Limb (tissue), 2 donors: ENCODE data around the gene PPP1R10.
"Not testable (repeated sequence)": the region's sequence is repeated elsewhere in the genome, so short reads cannot be mapped to it uniquely, and the experiment has no call there.

Experiments used
- DNase-seq, 2 donors: peaks; one replicate each; pipeline ENCODE4 v3.0.0-alpha.2; 2016; ENCODE audit errors: extremely low spot score in 2 of 2

PPP1R10 gene

GRCh38 chr6:30616811-30617564, at the start of gene PPP1R10:
Gene PPP1R10 (minus strand): TSS chr6:30617243. CDS start chr6:30609944, 7,299 bp downstream.
- DNase-seq: peak; percentile 98 to 100

GRCh38 chr6:30666300-30666699, 49.3 kb upstream of the PPP1R10 start:
- DNase-seq: not testable (repeated sequence)

GRCh38 chr6:30664994-30665767, 48.1 kb upstream of the PPP1R10 start:
- DNase-seq: no peak

- not testable (repeated sequence) for DNase-seq
Measured at GRCh38 chr6:30657922-30658321, 40.9 kb upstream of the PPP1R10 start.

- DNase-seq: no peak
Measured at GRCh38 chr6:30657454-30657853, 40.4 kb upstream of the PPP1R10 start.

GRCh38 chr6:30656513-30656912, 39.5 kb upstream of the PPP1R10 start:
- DNase-seq: no peak

GRCh38 chr6:30655743-30656094, 38.7 kb upstream of the PPP1R10 start:
- DNase-seq: no peak

GRCh38 chr6:30654798-30655742, 38.0 kb upstream of the PPP1R10 start:
- no peak for DNase-seq

GRCh38 chr6:30651143-30651542, 34.1 kb upstream of the PPP1R10 start:
- DNase-seq: no peak

- DNase-seq: peak; percentile 77 to 80
Measured at GRCh38 chr6:30647242-30648116, 30.4 kb upstream of the PPP1R10 start.

GRCh38 chr6:30646450-30647241, 29.6 kb upstream of the PPP1R10 start, which contains the start of gene C6orf136:
Gene C6orf136 (plus strand): TSS chr6:30647133. CDS start chr6:30647232, 99 bp downstream.
- DNase-seq: peak; percentile 95

GRCh38 chr6:30645989-30646388, 28.9 kb upstream of the PPP1R10 start:
- no peak for DNase-seq

GRCh38 chr6:30644769-30645168, 27.7 kb upstream of the PPP1R10 start:
- DNase-seq: no peak

- DNase-seq: no peak
Measured at GRCh38 chr6:30643656-30644055, 26.6 kb upstream of the PPP1R10 start.

GRCh38 chr6:30641048-30641447, 24.0 kb upstream of the PPP1R10 start:
- DNase-seq: no peak

- no peak for DNase-seq
Measured at GRCh38 chr6:30640481-30640880, 23.4 kb upstream of the PPP1R10 start.

GRCh38 chr6:30635834-30636233, 18.8 kb upstream of the PPP1R10 start:
- DNase-seq: no peak

- DNase-seq: peak; percentile 90 to 95
Measured at GRCh38 chr6:30626484-30627366, 9.7 kb upstream of the PPP1R10 start, which contains the start of gene ATAT1. Gene ATAT1 (plus strand): TSS chr6:30626874.

GRCh38 chr6:30625511-30625910, 8.5 kb upstream of the PPP1R10 start:
- DNase-seq: no peak
